Sciatic nerve (tissue), 2 donors: ENCODE measurements around the gene ACTL9. TPM values are rescaled to one million over a fixed set of nuclear protein-coding genes. Genes with fewer than 3 reads are reported as not detected.
"Not testable (repeated sequence)": the region's sequence is repeated elsewhere in the genome, so short reads cannot be mapped to it uniquely, and the experiment has no call there.

Experiments used
- ATAC-seq: fragments of 200-7000 bp; cut with Tn5 transposase; one replicate; pipeline ENCODE4 v1.9.1; 2020; ENCODE audit warnings: mild to moderate bottlenecking, moderate library complexity
- DNase-seq: peaks from one replicate; pipeline ENCODE4 v3.0.0-alpha.2; 2020; ENCODE audit warnings: low spot score
- intact Hi-C: fragments of 100-400 bp; cut with DNase I; formaldehyde crosslinking; loops from one replicate; pipeline ENCODE4 v1.14.2; 2022
- total RNA-seq: library from RNA; stranded (reverse); fragmentation: NEBNext Ultra II Directional; extraction: Animal tissue kit (Norgen Biotek cat#: 25700); gene quantifications from one replicate; pipeline ENCODE4 v1.2.1, GENCODE V29; 2021
- donor health status: DM: no; HTN: no; CAD: no.
- donor health status: DM: no; HTN: no; CAD: no.

ACTL9 gene
- not detected for total RNA-seq

GRCh38 chr19:8698433-8699063 is at the start of gene ACTL9:
Gene ACTL9, minus strand, starts transcription at chr19:8698795. Its CDS starts 94 bp downstream, at chr19:8698701.
- no peak for ATAC-seq
- no peak for DNase-seq
- intact Hi-C loops, result no loop called here

GRCh38 chr19:8739291-8740065 is 40.9 kb upstream of the ACTL9 start:
- ATAC-seq, intact Hi-C loops, DNase-seq: not testable (repeated sequence)

- intact Hi-C loops, result no loop called here
- DNase-seq (no peak), ATAC-seq (no peak)
These were observed 39.8 kb upstream of the ACTL9 start for GRCh38 chr19:8738377-8738776.

GRCh38 chr19:8731428-8732169 is 33.0 kb upstream of the ACTL9 start:
- no peak for ATAC-seq
- intact Hi-C loops, result no loop called here
- DNase-seq, result no peak

- DNase-seq (no peak), ATAC-seq (no peak)
- intact Hi-C loops, result no loop called here
These were observed 25.7 kb upstream of the ACTL9 start for GRCh38 chr19:8724276-8724675.

- no peak for DNase-seq
- no peak for ATAC-seq
- intact Hi-C loops, result no loop called here
These were observed 23.4 kb upstream of the ACTL9 start for GRCh38 chr19:8722032-8722431.

- intact Hi-C loops, result no loop called here
These were observed 22.7 kb upstream of the ACTL9 start, which contains the start of gene OR2Z1 for GRCh38 chr19:8721334-8721733. Gene OR2Z1, plus strand, starts transcription at chr19:8721634. Its CDS starts 9,395 bp downstream, at chr19:8731029.

GRCh38 chr19:8710337-8710736 is 11.7 kb upstream of the ACTL9 start:
- DNase-seq, ATAC-seq, intact Hi-C loops: not testable (repeated sequence)

More at GRCh38 chr19:8721334-8721733, 22.7 kb upstream of the ACTL9 start, which contains the start of gene OR2Z1:
- no peak for ATAC-seq
- no peak for DNase-seq

GRCh38 chr19:8705742-8706141 is 7.1 kb upstream of the ACTL9 start:
- intact Hi-C loops, result no loop called here
- no peak for ATAC-seq
- DNase-seq, result no peak

- ATAC-seq, intact Hi-C loops, DNase-seq: not testable (repeated sequence)
These were observed 6.7 kb upstream of the ACTL9 start for GRCh38 chr19:8705304-8705703.

GRCh38 chr19:8703223-8703622 is 4.6 kb upstream of the ACTL9 start:
- DNase-seq, result no peak
- intact Hi-C loops, result no loop called here
- ATAC-seq, result no peak

GRCh38 chr19:8702350-8702749 is 3.8 kb upstream of the ACTL9 start:
- intact Hi-C loops, result no loop called here
- ATAC-seq, result no peak

GRCh38 chr19:8700956-8701355 is 2.4 kb upstream of the ACTL9 start:
- intact Hi-C loops, result no loop called here
- DNase-seq (no peak), ATAC-seq (no peak)

More at GRCh38 chr19:8702350-8702749, 3.8 kb upstream of the ACTL9 start:
- DNase-seq, result no peak

GRCh38 chr19:8699908-8700307 is 1.3 kb upstream of the ACTL9 start:
- intact Hi-C loops, result no loop called here
- DNase-seq (no peak), ATAC-seq (no peak)

- ATAC-seq (no peak), DNase-seq (no peak)
- intact Hi-C loops, result no loop called here
These were observed 743 bp downstream of the ACTL9 start for GRCh38 chr19:8697671-8698432.

- ATAC-seq (no peak), DNase-seq (no peak)
- intact Hi-C loops, result no loop called here
These were observed 1.6 kb downstream of the ACTL9 start for GRCh38 chr19:8696993-8697392.

GRCh38 chr19:8695911-8696310 is 2.7 kb downstream of the ACTL9 start:
- DNase-seq (no peak), ATAC-seq (no peak)
- intact Hi-C loops, result no loop called here

- DNase-seq (no peak), ATAC-seq (no peak)
- intact Hi-C loops, result no loop called here
These were observed 3.1 kb downstream of the ACTL9 start for GRCh38 chr19:8695501-8695900.
